GM12801 (cell line): Measurements from ENCODE around the gene ALK.

Experiments used
- TF ChIP-seq, protein P1 (sequence below): IDR thresholded peaks from one replicate; pipeline ENCODE4 v1.5.1; 2011; ENCODE audit warnings: control low read depth; ENCODE audit not compliant: insufficient read length; ENCODE audit errors: extremely low read depth

The ALK gene

DNA sequence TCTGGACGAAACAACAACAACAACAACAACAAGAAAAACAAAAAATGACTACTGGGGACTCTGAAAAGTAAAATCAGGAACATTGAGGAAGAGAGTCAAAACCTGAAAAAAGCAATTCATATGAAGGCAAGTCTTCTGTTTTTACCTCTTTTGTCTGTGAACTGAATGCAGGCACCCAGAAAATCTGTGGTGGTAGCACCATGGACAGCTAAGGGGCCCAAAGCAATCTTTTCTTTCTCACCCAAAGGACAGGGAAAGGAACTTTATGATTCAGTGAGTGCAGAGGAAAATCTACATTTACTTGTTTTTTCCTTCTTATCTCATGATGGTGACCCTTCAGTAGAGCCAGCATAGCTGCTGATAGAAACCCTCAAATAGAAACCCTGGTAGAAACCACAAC, 10.4 kb downstream of the ALK start:
- TF ChIP-seq, protein P1, sequence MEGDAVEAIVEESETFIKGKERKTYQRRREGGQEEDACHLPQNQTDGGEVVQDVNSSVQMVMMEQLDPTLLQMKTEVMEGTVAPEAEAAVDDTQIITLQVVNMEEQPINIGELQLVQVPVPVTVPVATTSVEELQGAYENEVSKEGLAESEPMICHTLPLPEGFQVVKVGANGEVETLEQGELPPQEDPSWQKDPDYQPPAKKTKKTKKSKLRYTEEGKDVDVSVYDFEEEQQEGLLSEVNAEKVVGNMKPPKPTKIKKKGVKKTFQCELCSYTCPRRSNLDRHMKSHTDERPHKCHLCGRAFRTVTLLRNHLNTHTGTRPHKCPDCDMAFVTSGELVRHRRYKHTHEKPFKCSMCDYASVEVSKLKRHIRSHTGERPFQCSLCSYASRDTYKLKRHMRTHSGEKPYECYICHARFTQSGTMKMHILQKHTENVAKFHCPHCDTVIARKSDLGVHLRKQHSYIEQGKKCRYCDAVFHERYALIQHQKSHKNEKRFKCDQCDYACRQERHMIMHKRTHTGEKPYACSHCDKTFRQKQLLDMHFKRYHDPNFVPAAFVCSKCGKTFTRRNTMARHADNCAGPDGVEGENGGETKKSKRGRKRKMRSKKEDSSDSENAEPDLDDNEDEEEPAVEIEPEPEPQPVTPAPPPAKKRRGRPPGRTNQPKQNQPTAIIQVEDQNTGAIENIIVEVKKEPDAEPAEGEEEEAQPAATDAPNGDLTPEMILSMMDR, result no peak

DNA sequence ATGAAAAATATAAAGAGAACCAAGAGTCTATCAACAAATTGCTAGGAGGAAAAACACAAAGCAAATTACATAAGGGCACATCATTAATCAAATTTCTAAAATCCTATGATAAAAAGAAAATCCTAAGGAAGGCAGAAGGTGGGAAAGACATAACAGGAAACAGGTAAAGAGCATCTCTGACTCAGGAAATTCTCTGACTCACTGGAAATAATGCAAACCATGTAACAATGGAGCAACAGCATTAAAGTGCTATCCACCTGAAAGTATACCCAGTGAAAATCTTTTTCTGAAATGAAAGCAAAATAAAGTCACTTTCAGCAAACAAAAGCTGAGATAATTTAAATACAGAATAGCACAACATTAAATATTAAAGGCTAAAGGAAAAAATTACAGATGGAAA, 10.9 kb downstream of the ALK start:
- TF ChIP-seq, protein P1, result no peak

DNA sequence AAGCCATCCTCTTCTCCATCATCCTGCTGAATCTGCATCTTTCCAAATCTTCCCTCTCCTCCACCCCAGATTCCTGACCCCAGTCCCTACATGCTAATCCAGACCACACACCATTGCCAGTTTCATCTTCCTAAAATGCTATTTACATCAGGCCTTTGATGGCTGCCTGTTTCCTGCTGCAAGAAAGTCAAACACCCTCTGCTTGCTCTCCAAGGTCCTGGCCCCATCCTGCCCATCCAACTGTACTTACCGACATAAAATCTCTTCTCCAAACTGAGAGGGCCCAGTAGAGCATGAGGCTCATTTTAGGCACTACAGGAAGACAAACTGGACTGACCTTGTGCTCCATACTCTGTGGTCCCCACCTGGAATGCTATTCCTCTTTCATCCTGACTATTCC, 19.0 kb downstream of the ALK start:
- TF ChIP-seq, protein P1, result no peak

DNA sequence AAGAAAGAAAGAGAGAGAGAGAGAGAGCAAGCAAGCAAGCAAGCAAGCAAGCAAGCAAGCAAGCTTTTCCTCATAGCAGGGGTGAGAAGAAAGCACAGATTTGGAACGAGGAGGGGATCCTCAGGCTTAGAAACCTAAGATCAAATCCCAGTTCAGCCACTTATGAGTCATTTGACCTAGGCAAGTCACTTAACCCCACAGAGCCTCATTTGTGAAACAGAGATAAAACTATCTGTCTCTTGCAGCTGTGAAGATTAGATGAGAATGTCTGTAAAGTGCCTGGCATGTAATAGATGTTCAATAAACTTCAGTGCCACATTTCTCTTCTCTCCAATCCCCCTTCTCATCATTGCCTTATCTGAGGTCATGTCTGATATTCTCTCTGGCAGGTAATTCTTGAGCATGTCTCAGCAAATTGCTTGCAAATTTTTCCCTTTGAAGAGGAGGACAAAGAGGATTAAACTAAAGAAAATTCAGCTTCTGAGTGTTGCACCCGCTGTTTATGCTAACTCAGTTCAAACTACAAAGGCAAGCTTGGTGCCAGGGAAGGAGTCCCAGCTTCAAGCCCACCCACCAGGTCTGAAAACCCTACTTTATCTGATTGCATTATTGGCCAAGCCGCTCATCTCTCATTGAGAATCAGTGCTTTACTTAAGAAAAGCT, 20.3 kb downstream of the ALK start:
- TF ChIP-seq, protein P1, result no peak

DNA sequence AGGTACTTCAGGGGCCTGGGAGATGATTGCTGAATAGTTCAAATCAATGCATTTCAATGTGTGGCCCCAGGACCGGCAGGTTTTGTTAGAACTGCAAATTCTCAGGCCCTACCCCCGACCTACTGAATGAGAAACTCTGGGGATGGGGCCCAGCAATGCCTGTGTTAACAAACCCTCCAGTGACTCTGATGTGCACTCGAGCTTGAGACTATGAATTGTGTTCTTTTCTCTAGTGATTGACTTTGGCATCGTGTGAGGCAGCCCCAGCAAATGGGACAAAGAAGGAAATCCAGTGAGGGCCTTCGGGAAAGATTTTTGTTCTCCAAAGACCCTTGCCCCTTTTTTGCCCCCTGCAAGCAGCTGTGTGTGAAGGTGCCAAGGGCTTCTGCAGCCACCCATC, 22.4 kb downstream of the ALK start:
- TF ChIP-seq, protein P1, result no peak

DNA sequence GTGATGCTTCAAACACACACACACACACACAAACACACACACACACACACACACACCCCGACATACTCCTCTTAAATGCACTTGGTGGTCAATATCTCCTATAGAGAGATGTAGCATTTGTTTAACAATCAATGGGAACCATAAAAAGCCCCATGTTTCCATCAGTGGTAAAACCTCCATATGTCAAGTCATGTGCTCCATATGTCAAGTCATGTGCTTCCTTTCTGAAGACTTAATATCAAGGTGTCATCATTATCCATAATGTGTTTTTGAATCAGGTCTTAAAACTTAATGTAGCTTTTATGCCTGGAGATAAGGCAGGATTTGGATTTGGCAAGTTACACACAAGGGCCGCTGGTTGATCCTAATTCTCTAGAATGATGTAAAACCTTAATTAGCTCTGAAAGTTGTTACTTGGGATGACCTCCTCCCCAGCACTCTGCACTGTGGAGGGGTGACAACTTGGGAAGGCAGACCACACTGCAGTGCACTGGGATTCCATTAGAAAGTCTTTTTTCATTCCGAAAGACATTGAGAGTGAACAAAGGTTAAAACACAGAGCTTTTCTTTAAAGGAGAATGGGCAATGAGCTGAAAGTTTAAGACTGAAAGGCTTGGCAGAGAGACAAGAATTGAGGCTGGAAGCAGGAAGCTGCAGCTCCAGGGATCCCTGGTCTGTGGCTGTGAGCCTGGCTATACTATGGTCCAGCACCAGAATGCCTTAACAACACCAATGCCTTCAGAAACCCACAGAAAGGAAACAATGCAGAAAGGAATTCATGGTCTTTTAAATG, 26.4 kb downstream of the ALK start:
- TF ChIP-seq, protein P1, result no peak

DNA sequence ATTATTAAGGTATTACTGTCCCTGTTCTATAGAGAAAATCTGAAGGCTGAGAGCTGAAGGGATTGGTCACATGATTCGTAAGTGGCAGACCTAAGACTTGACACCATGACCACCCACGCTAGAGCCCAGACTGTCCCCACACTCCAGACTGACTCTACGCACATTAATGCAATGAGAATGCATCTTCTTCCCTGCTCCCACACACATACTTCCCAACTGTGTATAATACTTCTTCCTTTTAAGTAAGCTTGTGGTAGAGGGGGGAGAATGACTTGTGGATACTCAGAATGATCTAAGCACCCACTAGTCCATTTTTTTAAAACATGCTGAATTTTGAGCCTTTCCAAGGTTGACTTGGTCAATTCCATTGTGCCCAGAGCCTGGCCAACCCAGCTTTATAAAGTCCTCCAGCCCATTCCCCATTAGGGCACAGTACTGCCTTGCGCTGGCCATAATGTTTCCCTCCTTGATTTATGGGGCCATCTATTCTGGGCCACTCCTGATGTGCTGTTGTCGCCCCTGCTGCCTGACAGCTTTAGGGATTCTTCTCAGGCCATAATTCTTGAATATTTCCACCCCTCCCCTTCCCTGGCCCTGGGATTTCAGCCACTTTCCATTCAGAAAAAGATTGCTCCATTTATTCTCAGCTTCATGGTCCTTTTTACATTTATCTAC, 28.7 kb downstream of the ALK start:
- TF ChIP-seq, protein P1, result no peak
